Stimulated activated naive CD8-positive, alpha-beta T cell treated with anti-CD3 and anti-CD28 coated beads, Interleukin-15, Interleukin-2, amounts not matched to agents 100 U/mL and 50 U/mL, for 24 hours (primary cell): ENCODE measurements around the gene ARL8A.
"Not testable (repeated sequence)": the region's sequence is repeated elsewhere in the genome, so short reads cannot be mapped to it uniquely, and the experiment has no call there.

Experiments used
- ATAC-seq: fragments of 150-1000 bp; cut with Tn5 transposase; one replicate; pipeline ENCODE4 v1.10.0; 2021
- DNase-seq: peaks from one replicate; pipeline ENCODE4 v3.0.0; 2021

The ARL8A gene

GRCh38 chr1:202112859-202113689 is 31.5 kb downstream of the ARL8A start:
- ATAC-seq (no peak), DNase-seq (no peak)

DNA sequence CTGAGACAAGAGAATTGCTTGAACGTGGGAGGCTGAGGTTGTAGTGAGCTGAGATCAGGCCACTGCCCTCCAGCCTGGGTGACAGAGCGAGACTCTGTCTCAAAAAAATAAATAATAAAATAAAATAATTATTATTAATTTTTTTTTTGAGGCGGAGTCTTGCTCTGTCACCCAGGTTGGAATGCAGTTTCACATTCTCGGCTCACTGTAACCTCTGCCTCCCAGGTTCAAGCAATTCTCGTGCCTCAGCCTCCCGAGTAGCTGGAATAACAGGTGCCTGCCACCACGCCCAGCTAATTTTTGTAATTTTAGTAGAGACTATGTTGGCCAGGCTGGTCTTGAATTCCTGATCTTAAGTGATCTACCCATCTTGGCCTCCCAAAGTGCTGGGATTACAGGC is 32.9 kb downstream of the ARL8A start:
- DNase-seq, ATAC-seq: not testable (repeated sequence)

- ATAC-seq (no peak), DNase-seq (no peak)
Observed at GRCh38 chr1:202110977-202111376, 33.6 kb downstream of the ARL8A start.

DNA sequence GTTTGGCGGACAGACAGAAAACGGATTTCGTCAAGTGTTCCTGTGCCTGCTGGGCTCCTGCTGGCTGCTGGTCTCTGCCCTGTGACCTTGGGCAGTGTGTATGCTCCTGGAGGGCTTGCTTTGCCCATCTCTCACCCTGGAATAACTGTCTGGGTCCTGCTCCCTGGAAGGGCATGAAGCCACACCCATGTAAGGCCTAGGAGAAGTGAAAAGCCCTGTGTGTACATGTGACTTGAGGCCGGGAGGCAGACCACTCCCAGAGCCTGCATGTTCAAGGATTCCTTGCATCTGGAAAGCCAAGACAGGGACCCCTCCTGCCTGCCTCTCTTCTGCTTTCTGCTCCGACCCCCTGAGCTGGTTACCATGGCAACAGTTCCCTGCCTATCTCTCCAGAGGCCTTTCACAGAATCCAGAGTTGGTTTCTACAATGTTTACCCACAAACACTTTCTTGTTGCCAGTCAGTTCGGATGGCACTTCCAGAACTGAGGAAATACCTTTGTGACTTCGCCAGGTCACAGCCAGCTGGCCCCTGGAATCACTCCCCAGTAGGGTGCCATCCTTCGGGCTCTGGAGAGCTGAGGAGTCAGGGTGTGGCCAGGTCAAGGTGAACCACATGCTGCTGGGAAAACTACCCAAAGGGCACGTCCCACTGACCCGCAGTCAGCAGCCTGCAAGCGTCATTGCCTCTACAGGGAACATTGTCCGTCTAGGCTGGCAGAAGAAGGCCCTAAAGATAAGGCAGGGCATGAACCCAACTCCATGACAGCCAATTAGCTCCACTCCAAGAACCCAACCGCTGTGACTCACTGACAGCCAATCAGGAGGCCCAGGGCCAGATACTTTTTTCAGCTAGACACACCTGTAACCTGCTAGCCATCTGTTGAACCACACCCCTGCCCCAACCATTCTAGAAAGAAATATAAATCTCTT is 36.5 kb downstream of the ARL8A start:
- no peak for DNase-seq
- no peak for ATAC-seq

DNA sequence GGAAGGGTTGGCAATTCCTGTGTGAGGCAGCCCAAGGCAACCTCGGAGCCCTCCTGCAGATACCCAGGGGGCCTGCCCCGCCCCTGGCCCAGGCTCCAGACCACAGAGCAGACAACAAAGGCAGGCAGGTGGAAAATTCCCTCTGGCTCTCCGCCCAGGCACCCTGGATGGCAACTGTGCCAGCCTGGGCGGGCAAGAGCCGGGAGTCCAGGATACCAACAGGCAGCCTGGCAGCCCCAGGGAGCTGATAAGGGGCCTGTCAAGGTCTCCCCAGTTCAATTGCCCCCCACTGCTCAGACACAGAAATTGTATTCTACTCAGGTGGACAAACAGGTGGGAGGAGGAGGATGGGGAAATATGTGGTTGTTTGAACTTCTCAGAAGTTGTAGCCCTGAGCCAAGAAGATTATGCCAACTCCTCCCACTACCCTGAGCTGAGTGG is 37.2 kb downstream of the ARL8A start:
- DNase-seq (no peak), ATAC-seq (no peak)

- ATAC-seq (no peak), DNase-seq (no peak)
Observed at GRCh38 chr1:202106340-202107254, 37.9 kb downstream of the ARL8A start.

DNA sequence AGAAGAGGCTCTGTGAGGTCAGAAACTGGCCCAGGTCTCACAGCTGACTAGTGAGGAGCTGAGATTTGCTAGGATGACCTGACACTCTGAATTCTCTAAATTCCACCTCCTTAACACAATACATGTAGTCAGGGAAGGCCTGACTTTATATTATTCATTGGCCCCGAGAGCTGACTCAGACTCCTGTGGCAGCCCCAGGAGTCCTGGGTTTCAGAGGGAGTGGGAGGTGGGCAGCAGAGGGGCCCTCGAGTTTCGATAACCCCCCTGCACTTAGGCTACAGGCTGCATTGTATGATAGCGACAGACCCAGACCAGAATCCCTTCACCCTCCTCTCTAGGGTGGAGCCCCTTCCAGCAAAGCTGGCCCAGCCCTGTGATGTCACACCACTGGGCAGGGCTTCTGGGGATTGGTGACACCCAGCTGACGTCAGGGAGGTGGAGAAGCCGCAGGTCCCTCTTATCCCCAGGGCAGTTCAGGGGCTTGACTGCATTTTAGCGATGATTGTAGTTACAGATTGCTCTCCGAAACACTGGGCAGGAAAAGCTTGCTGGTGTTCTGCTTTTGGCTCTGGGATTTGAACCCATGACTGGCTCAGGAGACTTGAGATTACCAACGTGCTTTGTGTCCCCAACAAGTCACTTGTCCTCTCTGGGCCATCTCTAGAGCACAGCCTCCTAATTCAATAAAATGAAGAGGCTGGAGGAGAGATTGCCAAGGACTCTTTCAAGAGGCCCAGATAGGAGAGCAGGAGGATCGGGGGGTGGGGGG is 38.8 kb downstream of the ARL8A start:
- DNase-seq (no peak), ATAC-seq (no peak)

- DNase-seq: no peak
- no peak for ATAC-seq
Observed at GRCh38 chr1:202104073-202104472, 40.5 kb downstream of the ARL8A start.

- ATAC-seq (no peak), DNase-seq (no peak)
Observed at GRCh38 chr1:202101184-202101583, 43.4 kb downstream of the ARL8A start.

DNA sequence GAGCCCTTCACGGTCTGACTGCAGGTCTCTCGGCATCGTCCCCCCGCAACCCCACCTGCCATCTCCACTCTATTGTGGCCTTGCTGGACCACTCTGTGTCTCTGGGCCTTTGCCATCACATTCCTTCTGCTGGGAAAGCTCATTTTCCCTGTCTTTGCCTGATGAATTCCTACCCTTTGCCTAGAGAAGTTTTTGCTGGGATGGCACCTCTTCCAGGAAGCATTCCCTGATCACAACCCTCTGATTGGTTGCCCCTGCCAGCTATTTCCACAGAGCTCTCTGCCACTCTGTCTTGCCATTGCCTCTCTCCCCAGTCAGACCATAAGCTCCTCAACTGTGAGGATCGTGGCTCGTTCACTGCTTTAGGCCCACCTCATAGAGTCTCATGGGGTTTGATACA is 50.7 kb downstream of the ARL8A start:
- no peak for DNase-seq
- ATAC-seq: no peak

DNA sequence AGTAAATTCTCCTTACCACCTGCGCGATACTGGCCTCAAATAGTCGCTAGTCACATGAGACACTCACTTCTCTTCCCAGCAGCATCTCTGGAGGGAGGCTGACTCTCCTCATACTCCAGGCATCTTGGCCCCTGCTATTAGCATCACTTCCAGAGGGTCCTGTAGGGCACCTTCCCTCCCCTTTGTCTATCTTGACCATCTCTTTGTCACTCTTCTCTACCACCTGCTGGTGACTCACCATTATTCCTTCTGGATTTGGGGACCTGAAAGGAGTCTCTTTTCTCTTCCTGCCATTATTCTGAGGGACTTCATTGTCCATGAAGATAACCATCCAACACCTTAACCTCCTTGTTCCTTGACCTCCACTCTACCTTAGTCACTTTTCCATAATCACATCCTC is 53.5 kb downstream of the ARL8A start:
- ATAC-seq (no peak), DNase-seq (no peak)

DNA sequence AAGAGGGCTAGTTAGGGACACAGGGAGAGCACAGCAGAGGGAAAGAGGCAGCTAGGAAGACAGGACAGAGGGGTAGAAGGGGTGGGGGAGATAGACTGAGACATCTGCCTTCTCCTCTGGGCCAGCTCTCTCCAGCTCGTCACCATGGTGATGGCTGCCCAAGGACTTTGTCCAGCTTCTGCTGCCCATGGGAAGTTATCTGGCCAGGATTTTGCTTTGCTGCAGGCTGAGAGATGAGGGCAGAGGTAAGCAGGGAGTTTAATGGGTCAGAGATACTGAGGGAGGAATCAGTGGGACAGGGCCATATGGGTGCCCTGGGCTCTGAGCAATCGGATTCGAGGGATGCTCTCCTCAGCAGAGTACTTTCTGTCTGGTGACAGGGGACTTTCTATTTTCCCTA is 56.3 kb downstream of the ARL8A start:
- no peak for ATAC-seq
- no peak for DNase-seq

GRCh38 chr1:202086579-202087350 is 57.8 kb downstream of the ARL8A start:
- DNase-seq (no peak), ATAC-seq (no peak)

DNA sequence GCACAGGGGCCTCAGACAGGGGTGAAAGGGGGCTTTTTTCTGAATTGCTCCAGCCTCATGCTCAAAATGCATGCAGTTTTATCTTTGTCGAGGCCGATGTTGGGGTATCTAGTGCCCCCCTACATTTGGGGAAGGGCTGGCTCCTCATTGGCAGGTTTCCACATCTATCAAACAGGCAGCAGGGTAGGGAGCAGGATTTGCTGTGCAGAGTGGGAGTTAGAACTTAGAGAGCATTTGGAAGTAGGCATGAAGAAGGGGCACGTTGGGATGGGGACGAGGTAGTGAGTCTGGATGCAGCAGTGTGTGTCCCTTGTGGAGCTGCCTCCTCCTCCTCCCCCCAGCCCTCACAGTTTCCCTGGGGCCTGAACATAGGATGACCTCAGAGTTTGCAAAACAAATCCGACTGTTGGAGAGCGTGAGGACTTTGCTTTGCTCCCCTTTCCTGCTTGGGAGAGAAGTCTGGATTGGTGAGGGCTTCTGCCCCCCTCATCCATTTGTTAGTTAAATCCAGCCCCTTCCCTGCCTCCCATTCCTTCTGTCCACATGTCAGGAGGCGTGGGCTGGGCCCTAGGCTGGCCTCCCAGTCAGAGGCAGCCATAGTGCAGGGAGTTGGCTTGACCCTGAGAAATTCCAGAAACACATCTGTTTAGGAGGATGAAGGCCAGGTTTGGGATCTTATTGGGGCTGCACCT is 58.7 kb downstream of the ARL8A start:
- DNase-seq (no peak), ATAC-seq (no peak)

DNA sequence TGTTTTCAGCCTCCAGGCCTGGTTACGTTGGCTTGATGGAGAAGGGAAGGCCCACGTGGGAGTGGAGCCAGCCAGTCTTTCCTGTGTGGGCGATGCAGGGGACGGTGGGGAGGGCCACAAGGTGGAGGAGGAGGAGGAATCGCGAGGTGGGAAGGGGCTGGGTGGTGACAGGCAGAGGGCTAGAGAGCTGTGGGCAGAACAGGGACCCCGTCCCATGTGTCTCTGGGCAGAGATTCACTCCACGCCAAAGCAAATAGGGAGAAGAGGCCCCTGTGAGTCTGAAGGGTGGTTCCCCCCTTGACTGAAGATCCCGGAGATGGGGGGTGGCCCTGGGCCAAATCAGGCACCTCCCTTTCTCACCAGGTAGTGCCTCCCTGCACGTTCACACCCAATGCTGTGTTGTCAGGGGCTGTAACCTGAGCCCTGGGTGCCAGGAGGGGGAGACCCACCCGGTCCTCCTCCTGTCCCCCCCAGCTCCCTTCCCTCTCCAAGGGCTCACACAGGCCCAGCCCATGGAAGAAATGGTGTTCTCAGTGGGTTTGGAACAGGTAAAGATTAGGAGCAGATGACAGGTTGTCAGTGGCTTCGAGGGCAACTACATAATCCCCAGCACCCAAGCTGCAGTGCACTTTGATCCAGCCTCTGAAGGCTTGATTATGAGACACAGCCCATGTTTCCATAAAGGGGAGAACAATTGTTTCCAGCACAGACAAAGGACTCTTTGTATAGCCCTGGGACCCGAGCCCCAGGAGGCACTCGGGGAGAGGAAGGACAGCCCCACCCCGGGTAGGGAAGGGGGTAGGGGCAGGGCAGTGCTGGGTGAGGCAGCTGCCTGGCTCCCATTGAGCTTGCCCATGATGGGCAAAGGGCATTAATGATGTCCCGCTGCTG is 59.5 kb downstream of the ARL8A start:
- no peak for ATAC-seq
- no peak for DNase-seq
